Body of pancreas (tissue), 4 donors: Measurements from ENCODE around the gene NEU4. TPM values are rescaled to one million over a fixed set of nuclear protein-coding genes. Genes with fewer than 3 reads are reported as not detected.

Source experiments
- ATAC-seq: fragments of 150-250 bp; one replicate; pipeline ENCODE4 v1.9.1; 2016
- DNase-seq, 4 donors: peaks; one replicate each; pipeline ENCODE4 v3.0.0-alpha.2; 2019
- H3K27ac ChIP-seq, 4 donors: fragments of 200-600 bp; sonication (generic); 1 replicate in 3 of 4; 2 replicates in 1 of 4; pipeline versions ENCODE4 v1.5.1 to v1.6.1; 2016 to 2019; ENCODE audit warnings: mild to moderate bottlenecking in 1 of 4, mixed read lengths in 1 of 4, moderate library complexity in 1 of 4
- H3K27me3 ChIP-seq, 2 donors: fragments of 200-600 bp; sonication (generic); one replicate each; pipeline ENCODE4 v1.6.0; 2016; ENCODE audit warnings: mild to moderate bottlenecking in 1 of 2
- H3K36me3 ChIP-seq, 2 donors: fragments of 200-600 bp; sonication (generic); replicated peaks in 1 of 2; 2 replicates each; pipeline ENCODE4 v1.5.1; 2016; ENCODE audit warnings: low read depth in 2 of 2; ENCODE audit not compliant: insufficient read depth in 1 of 2
- H3K4me1 ChIP-seq: fragments of 200-600 bp; sonication (generic); one replicate; pipeline ENCODE4 v1.6.0; 2016
- H3K4me3 ChIP-seq, 2 donors: fragments of 200-600 bp; sonication (generic); 1 replicate in 1 of 2; 2 replicates in 1 of 2; pipeline ENCODE4 v1.5.1; 2016 to 2019
- H3K9me3 ChIP-seq, 3 donors: fragments of 200-600 bp; sonication (generic); 1 replicate in 2 of 3; 2 replicates in 1 of 3; pipeline ENCODE4 v1.5.1; 2016
- CTCF ChIP-seq, 7 experiments: fragments of 450-650 bp in 4 of 7; fragments of 200-600 bp in 3 of 7; sonication (generic) in 3 of 7; IDR thresholded peaks; one replicate each; pipeline ENCODE4 v1.5.1; 2016 to 2019; ENCODE audit warnings: antibody characterized with exemption in 7 of 7
- POLR2A ChIP-seq, 3 donors: fragments of 450-650 bp; IDR thresholded peaks; one replicate each; pipeline ENCODE4 v1.6.1; 2016; ENCODE audit warnings: antibody characterized with exemption in 3 of 3, mild to moderate bottlenecking in 2 of 3
- WGBS, 2 donors: methylation state at CpG; one replicate each; pipeline ENCODE4 v1.1.5; 2017; 5-methylcytosine and 5-hydroxymethylcytosine counted together
- intact Hi-C: fragments of 100-400 bp; cut with DNase I; formaldehyde crosslinking; loops from one replicate; pipeline ENCODE4 v1.15.1; 2023
- total RNA-seq, 2 donors: library from RNA; depleted of rRNA; stranded (reverse); fragments of >200 nt; gene quantifications; one replicate each; pipeline ENCODE4 v1.1.0, GENCODE V29; 2016

The NEU4 gene
- total RNA-seq, 2 donors from 2014 or later: not detected

- Histone ChIP-seq H3K36me3 (no peaks in the 10 kb centered on the region), H3K27me3 (peaks cover 0 to 5% of the 10 kb centered on the region in 2 donors), H3K4me1 (no peaks in the 10 kb centered on the region), H3K9me3 (no peaks in the 10 kb centered on the region), H3K4me3 (no peak overlapping the region), H3K27ac (no peak overlapping the region)
- no peak for ATAC-seq
- intact Hi-C loops: no loop called here
- 62 to 68% methylated on average over 25 to 34 of the region's 34 CpGs for WGBS, 2 donors
- TF ChIP-seq POLR2A (IDR thresholded peaks at IDR 0.05): no peak
- no peak for TF ChIP-seq CTCF (IDR thresholded peaks at IDR 0.05)
- DNase-seq: peak in 1 of 4 donors; percentile 8
These were observed 33.5 kb upstream of the NEU4 start for GRCh38 chr2:241775223-241776177.

GRCh38 chr2:241776336-241777169, 32.4 kb upstream of the NEU4 start, which contains the start of gene GAL3ST2:
Gene GAL3ST2 (plus strand): TSS chr2:241776822. CDS start chr2:241776956, 134 bp downstream.
- ATAC-seq (no peak), DNase-seq (no peak)
- Histone ChIP-seq H3K27ac (no peak within 1 kb of the TSS), H3K4me3 (no peak within 1 kb of the TSS), H3K36me3 (no peaks in the 10 kb centered on the region), H3K9me3 (no peaks in the 10 kb centered on the region), H3K27me3 (peaks cover 0 to 5% of the 10 kb centered on the region in 2 donors), H3K4me1 (no peaks in the 10 kb centered on the region)
- no peak for TF ChIP-seq CTCF (IDR thresholded peaks at IDR 0.05)
- no peak for TF ChIP-seq POLR2A (IDR thresholded peaks at IDR 0.05)
- intact Hi-C loops: no loop called here
- WGBS, 2 donors: 47 to 66% methylated on average over 12 to 26 of the region's 27 CpGs

GRCh38 chr2:241777170-241777685, 31.8 kb upstream of the NEU4 start:
- Histone ChIP-seq H3K27ac (no peak overlapping the region), H3K4me1 (no peaks in the 10 kb centered on the region), H3K27me3 (peaks cover 0 to 5% of the 10 kb centered on the region in 2 donors), H3K9me3 (no peaks in the 10 kb centered on the region), H3K36me3 (no peaks in the 10 kb centered on the region), H3K4me3 (no peak overlapping the region)
- ATAC-seq: no peak
- no peak for DNase-seq
- TF ChIP-seq CTCF (IDR thresholded peaks at IDR 0.05) (no peak), POLR2A (IDR thresholded peaks at IDR 0.05) (no peak)
- intact Hi-C loops: no loop called here
- 76 to 78% methylated on average over 8 to 22 of the region's 22 CpGs for WGBS, 2 donors

- ATAC-seq (no peak), DNase-seq (no peak)
- Histone ChIP-seq H3K9me3 (no peaks in the 10 kb centered on the region), H3K4me1 (no peaks in the 10 kb centered on the region), H3K27me3 (peaks cover 0 to 5% of the 10 kb centered on the region in 2 donors), H3K36me3 (no peaks in the 10 kb centered on the region), H3K27ac (no peak overlapping the region), H3K4me3 (no peak overlapping the region)
- intact Hi-C loops: no loop called here
- TF ChIP-seq POLR2A (IDR thresholded peaks at IDR 0.05) (no peak), CTCF (IDR thresholded peaks at IDR 0.05) (no peak)
- WGBS, 2 donors: 68 to 75% methylated on average over 9 to 19 of the region's 21 CpGs
These were observed 31.0 kb upstream of the NEU4 start for GRCh38 chr2:241777686-241778627.
